ENCODE results near the gene FAR2.
"Not testable (repeated sequence)": the region's sequence is repeated elsewhere in the genome, so short reads cannot be mapped to it uniquely, and the experiment has no call there.

The FAR2 gene

DNA sequence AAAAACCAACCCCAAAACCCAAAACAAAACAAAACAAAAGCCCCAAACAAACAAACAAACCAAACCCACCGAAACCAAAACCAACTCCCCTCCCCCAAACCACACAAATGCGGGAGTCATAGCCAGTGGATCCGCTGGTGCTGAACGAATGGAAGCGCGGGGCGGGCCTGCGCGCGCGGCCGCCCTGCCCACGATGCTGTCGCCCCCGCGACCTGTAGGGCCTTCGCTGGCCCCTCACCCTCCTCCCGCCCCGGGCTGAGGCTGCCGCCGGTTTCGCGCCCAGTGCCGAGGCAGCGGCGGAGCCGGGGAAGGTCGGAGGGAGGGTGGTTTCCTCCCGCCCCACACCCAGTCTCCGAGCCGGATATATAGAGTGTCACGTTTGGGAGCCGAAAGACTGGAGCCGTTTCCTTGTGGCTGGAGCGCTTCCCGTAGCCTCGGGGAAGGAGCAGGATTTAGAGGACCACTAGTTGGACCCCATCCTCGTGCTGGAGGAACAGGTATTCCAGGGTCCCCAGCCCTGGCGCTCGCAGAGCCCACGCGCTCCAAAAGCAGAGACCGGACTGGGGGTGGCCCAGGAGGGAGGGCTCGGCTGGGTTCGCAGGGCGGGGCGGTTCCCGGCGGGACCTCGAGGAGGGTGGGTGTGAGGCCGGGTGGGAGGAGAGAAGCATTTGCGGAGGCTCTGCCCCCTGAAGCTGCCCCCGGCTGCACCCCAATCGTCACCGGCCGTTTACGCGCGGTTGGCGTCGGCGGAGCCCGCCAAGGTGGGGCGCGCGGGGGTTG is at the start of gene FAR2:
Gene FAR2 (plus strand): TSS at position 368 of the 780 bp plus-strand sequence. CDS start 121,172 bp downstream, outside the sequence.
- DNase-seq (ENCODE audit: low read depth): peak; percentile 26

DNA sequence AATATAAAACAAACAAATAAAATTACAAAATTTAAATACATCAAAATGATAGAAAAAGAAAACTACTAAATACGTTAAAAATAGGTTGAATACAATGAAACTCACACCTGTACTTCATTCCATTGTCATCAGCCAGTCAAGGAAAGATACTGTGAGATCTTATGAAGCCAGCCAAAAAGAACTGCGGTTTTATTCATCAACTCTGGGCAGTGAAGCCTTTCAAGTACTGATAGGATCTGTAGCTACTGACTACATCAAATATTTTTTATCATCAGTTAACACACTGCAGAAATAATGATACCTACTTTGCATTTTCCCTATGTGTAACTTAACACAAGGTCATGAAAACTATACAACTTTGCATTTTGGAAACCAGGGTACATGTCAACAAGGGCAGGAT is 46.3 kb upstream of the FAR2 start:
- DNase-seq (ENCODE audit: low read depth): no peak

GRCh38 chr12:29103539-29103974 is 45.5 kb upstream of the FAR2 start:
- DNase-seq (ENCODE audit: low read depth): no peak

DNA sequence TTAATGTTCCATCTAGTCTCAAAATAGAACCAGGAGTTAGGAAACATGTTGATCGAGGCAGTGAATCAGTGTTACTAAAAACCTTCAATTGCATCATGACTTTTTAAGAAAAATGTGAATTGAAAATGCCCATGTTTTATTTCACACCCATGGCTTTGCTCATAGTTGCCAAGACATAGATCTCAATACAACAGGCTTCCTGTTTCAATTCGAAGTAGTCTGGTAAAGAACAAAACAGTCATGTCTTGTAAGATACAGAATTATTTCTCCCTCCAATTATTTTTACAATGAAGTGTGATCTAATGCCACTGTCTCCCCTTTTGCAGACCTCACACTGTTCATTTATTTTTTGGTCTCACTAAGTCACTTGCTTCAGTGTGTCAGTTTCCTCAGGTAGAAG is 44.6 kb upstream of the FAR2 start:
- no peak for DNase-seq (ENCODE audit: low read depth)

DNA sequence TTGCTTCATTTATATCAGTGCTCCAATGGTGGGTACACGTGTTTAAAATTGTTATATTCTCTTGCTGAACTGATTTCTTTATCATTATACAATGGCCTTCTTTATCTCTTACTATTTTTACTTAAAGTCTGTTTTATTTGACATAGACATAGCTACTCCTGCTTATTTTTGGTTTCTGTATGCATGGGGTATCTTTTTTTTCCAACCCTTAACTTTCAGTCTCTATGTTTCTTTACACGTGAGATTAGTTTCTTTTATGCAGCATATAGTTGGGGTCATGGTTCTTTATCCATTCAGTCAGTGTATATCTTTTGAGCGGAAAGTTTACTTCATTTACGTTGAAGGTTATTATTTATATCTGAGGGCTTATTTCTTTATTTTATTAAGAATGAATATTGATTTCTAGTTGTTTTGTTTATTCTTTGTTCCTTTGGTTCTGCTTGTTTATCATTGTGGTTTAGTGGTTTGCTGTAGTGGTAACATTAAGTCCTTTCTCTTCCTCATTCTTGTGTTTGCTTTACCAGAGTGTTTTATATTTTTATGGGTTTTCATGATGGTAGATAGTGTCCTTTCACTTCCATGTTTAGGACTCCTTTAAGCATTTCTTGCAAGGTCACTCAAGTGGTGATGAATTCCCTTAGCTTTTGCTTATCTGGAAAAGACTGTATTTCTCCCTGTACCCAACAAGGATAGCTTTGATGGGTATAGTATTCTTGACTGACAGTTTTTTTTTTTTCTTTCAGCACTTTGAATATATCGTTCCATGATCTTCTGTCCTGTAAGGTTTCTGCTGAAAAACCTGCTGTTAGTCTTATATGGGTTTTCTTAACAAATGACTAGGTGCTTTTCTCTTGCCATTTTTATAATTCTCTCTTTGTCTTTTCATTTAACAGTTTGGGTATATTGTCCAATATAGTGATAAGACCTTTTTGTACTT is 38.3 kb upstream of the FAR2 start:
- no peak for DNase-seq (ENCODE audit: low read depth)

- no peak for DNase-seq (ENCODE audit: low read depth)
Observed at GRCh38 chr12:29113101-29113500, 36.0 kb upstream of the FAR2 start.

DNA sequence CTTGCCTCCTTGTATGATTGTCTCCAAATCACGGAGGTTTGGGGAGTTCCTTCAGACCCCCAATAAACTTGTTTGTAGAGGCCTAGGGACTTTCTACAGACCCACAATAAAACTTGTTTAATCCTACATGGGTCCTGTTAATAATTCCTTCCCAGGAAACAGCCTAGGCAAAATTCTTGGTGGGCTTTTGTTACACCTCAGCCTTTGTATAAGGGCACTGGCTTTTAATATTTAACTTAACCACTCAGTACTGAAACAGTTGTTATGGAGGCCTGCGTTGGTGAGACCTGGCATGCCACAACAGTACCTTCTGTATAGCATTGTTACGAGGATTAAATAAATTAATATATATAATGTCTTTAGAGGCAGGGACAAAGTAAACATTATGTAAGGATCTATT is 32.7 kb upstream of the FAR2 start:
- DNase-seq (ENCODE audit: low read depth): no peak

- no peak for DNase-seq (ENCODE audit: low read depth)
Observed at GRCh38 chr12:29131539-29131938, 17.5 kb upstream of the FAR2 start.

- no peak for DNase-seq (ENCODE audit: low read depth)
Observed at GRCh38 chr12:29132316-29132715, 16.8 kb upstream of the FAR2 start.

- no peak for DNase-seq (ENCODE audit: low read depth)
Observed at GRCh38 chr12:29133181-29133580, 15.9 kb upstream of the FAR2 start.

DNA sequence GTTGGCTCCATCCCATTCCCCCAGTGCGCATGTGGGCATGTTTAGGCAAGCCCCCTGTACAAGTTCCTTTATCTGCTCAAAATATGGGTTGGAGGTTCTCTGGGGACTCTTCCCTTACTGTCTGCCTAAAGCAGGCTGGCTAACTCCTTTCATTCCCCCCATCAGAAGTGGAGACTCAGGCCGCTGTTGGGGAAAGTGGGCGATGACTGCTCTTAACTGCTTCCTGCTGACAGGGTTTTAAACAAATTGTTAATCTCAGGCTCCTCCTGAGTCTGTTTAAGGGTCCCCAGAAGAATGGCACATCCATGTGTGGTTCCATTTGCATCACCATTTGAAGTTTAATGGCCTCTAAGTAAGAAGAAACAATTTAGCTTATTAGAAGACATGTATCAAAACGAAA is 15.4 kb upstream of the FAR2 start:
- DNase-seq (ENCODE audit: low read depth): no peak

- not testable (repeated sequence) for DNase-seq (ENCODE audit: low read depth)
Observed at GRCh38 chr12:29138256-29138655, 10.8 kb upstream of the FAR2 start.

DNA sequence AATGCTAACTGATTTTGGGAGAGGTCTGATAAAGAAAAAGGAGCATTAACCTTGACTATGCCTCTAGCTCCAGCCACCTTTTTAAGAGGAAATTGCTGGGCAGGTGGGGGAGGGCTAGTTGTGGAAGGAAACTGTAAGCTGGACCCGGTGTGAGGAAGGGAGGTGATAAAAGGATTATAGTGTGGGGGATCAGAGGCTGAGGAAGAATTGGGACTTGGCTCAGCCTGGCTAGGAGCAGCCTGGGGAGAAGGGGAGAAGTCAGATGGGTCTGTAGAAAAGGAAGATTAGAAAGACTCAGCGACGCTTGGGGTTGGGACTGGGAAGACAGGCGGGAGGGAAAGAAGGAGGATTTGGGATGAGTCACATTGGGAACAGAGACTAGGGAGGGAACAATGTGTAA is 10.2 kb upstream of the FAR2 start:
- DNase-seq (ENCODE audit: low read depth): not testable (repeated sequence)

DNA sequence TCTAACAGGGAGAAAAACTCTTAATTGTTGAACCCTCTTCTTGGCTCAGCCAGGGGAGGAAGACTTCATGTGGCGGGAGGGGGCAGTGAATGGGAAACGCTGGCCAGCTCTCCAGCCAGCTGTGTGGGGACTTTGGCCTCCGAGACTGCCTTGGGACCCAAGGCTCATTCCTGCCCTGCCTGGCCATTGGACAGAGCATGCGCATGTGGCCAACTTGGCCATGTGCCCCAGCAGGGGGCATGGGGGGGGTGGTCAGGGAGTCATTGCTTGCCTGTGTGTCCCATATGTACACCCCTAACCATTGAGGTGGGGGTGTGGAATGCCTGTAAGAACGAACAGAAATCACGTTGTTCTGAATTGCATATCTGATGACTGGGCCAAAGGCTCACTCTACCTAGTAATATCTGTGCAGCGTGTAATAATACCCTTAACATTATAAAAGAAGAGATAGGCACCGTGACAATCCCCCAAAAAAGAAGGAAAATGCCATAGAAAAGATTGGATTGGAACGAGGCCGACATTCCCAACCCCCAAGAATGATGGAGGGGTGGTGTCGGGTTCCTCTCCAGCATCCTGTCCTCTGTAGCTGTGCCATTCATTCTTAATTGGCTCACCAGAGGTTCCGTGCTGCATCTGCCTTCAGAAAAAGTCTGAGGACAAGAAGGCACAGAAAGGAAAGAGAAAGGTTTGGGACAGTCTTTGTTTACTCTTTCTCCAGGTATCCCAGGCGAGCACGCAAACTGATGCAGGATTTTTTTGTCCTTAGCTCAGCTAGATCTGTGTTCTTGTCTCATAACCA is 3.5 kb upstream of the FAR2 start:
- no peak for DNase-seq (ENCODE audit: low read depth)

DNA sequence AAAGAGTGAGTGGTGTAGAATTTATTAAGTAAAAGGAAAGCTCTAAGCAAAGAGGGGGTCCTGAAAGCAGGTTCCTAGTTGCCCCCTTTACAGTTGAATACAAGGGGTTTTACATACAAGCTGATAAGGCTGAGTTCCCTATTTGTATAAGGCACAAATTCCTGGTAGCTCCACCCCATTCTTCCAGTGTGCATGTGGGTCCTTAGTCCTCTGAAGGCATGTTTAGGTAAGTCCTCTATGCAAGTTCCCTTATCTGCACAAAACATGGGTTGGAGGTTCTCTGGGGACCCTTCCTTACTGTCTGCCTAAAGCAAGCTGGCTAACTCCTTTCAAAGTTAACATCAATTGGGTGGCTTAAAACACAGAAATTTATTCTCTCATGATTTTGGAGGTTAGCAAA is 2.9 kb upstream of the FAR2 start:
- DNase-seq (ENCODE audit: low read depth): no peak

GRCh38 chr12:29147731-29148595 is 1.1 kb upstream of the FAR2 start:
- no peak for DNase-seq (ENCODE audit: low read depth)

GRCh38 chr12:29148596-29148910 is 525 bp upstream of the FAR2 start:
- no peak for DNase-seq (ENCODE audit: low read depth)

DNA sequence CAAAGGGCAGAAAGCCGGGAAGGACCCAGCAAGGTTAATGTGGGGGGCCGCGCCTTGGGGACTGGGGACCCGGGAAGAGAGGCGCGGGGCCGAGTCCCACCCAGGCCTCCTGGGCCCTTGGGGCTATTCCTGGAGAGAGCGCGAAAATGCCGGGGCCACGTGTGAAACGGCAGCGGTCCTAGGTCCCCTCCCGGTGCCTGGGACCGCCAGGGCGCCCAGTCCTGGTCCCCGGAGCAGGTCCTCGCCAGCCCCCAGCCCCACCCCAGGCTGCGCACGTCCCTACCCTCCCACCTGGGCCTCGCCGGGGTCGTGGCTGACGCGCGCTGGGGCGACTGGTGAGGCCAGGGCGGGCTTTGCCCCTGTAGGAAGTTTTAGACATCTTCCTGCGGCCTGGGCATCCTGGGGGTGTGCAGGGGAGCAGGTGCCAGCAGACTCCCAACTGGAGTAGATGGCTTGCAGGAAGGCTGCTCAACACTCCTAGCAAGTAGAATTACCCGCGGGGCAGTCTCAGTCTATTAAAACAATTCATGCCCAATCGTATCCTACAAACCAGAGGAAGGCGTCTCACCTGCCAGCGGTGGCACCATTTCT is 708 bp downstream of the FAR2 start:
- no peak for DNase-seq (ENCODE audit: low read depth)

DNA sequence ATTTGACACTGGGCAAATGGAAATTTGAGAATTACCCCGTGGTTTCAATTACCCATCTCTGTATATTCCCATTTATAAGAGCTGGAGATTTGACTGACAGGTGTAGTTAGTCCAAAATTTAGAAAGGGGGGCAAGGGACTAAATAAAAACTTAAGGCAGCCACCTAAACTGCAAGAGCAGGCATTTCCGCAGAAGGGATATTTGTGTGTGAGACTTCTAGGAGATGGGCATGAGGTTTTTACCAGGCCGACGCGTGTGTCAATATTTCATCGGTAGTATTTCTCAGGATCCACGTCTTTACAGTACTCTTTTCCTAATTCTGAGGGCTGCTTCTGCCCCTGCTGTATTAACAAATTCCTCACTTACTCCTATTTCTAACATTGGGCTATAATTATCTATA is 1.4 kb downstream of the FAR2 start:
- DNase-seq (ENCODE audit: low read depth): no peak

GRCh38 chr12:29152223-29152868 is 3.3 kb downstream of the FAR2 start:
- DNase-seq (ENCODE audit: low read depth): no peak
